CD4-positive, alpha-beta T cell (primary cell): ENCODE measurements around the gene DPAGT1. TPM values are rescaled to one million over a fixed set of nuclear protein-coding genes. Genes with fewer than 3 reads are reported as not detected.
A peak's percentile ranks its signal among the peaks of the same experiment; 100 is the strongest.

Experiments
- ATAC-seq: fragments of 200-7000 bp; cut with Tn5 transposase; one replicate; pipeline ENCODE4 v1.10.0; 2022; ENCODE audit warnings: mild to moderate bottlenecking; ENCODE audit not compliant: poor library complexity
- CTCF ChIA-PET: fragments of 350-600 bp; sonication (Branson Sonifier 250); formaldehyde crosslinking; loops from one replicate; lab custom pipeline; 2021; ENCODE audit warnings: antibody characterized with exemption, inconsistent platforms; lab: Charles Lee
- POLR2A ChIA-PET: fragments of 350-600 bp; sonication (Branson Sonifier 250); formaldehyde crosslinking; loops from one replicate; lab custom pipeline; 2021; ENCODE audit warnings: antibody characterized with exemption, inconsistent platforms; lab: Charles Lee
- DNase-seq, 14 experiments: peaks; one replicate each; pipeline ENCODE4 v3.0.0-alpha.2; 2013 to 2020; ENCODE audit warnings: mixed read lengths in 2 of 14
- H3K27ac ChIP-seq, 2 donors: one replicate each; pipeline versions ENCODE4 v1.5.1 to v1.7.0; 2013; ENCODE audit warnings: low read length in 2 of 2, low read depth in 1 of 2, mild to moderate bottlenecking in 1 of 2
- H3K27me3 ChIP-seq, 2 experiments: 1 replicate in 1 of 2; 2 replicates in 1 of 2; pipeline versions ENCODE4 v1.6.1 to v1.7.0; 2013; ENCODE audit warnings: low read length in 2 of 2, control low read depth in 1 of 2, mild to moderate bottlenecking in 1 of 2, moderate library complexity in 1 of 2; ENCODE audit not compliant: insufficient read depth in 2 of 2, control insufficient read depth in 1 of 2
- H3K36me3 ChIP-seq: one replicate; pipeline ENCODE4 v1.6.1; 2013; ENCODE audit warnings: low read length, control low read depth; ENCODE audit not compliant: insufficient read depth
- H3K4me1 ChIP-seq: one replicate; pipeline ENCODE4 v1.6.1; 2013; ENCODE audit warnings: low read length, control low read depth; ENCODE audit not compliant: insufficient read depth
- H3K4me3 ChIP-seq: one replicate; pipeline ENCODE4 v1.5.1; 2013; ENCODE audit warnings: mild to moderate bottlenecking, low read length, moderate library complexity
- H3K9me3 ChIP-seq, 2 experiments: 1 replicate in 1 of 2; 2 replicates in 1 of 2; pipeline versions ENCODE4 v1.6.1 to v1.7.0; 2013; ENCODE audit warnings: low read length in 2 of 2, mild to moderate bottlenecking in 2 of 2, control low read depth in 1 of 2, moderate library complexity in 1 of 2; ENCODE audit not compliant: control insufficient read depth in 1 of 2, insufficient read depth in 1 of 2
- H3K27ac Mint-ChIP-seq: one replicate; pipeline ENCODE4 v1.8.0; 2020; ENCODE audit warnings: mixed read lengths
- H3K27me3 Mint-ChIP-seq: one replicate; pipeline ENCODE4 v1.8.0; 2021; ENCODE audit warnings: mixed read lengths
- H3K36me3 Mint-ChIP-seq: one replicate; pipeline ENCODE4 v1.8.0; 2021; ENCODE audit warnings: low read depth, mixed read lengths
- H3K4me1 Mint-ChIP-seq: one replicate; pipeline ENCODE4 v1.8.0; 2021; ENCODE audit warnings: low read depth, mixed read lengths
- H3K4me3 Mint-ChIP-seq: one replicate; pipeline ENCODE4 v1.8.0; 2020; ENCODE audit warnings: mild to moderate bottlenecking, mixed read lengths
- H3K9me3 Mint-ChIP-seq: one replicate; pipeline ENCODE4 v1.8.0; 2020; ENCODE audit warnings: mixed read lengths
- intact Hi-C, 2 experiments: fragments of 100-400 bp; cut with DNase I in 1 of 2; cut with micrococcal nuclease in 1 of 2; formaldehyde crosslinking; loops; one replicate each; pipeline versions ENCODE4 v1.15.1 to v1.9.0; 2023 to 2025; cut with DNase I, micrococcal nuclease
- total RNA-seq, 174 experiments: library from RNA in 2 of 174; stranded (reverse) in 2 of 174; gene quantifications; one replicate each; pipeline ENCODE4 v1.2.3 and lab custom pipeline; 2021 to 2026
- TF ChIP-seq, protein P1 (sequence below): fragments of 200-600 bp; IDR thresholded peaks from one replicate; pipeline ENCODE4 v1.8.0; 2022; ENCODE audit warnings: antibody characterized with exemption, mild to moderate bottlenecking

The DPAGT1 gene
- total RNA-seq, 2 experiments from 2014 or later, result 9.5 to 11.7 TPM

DNA sequence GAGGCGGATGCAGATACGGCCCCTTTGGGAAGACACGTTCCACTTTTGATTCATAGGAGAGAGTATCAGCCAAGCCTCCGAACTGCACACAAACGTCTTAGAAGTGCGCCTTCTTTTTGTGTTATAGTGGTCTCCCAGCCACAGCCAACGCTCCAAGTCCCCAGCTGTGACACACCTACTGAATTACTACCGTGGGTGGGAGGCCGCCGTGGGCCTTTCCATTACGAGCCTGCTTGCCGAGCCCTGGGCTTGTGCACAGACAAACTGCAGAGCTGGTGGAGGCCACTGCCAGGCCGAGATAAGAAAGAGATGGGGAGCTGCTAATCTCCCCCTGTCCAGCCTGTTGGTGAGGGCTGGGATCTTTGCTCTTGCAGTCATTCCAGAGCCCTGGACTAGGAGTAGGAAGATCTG lies 16.2 kb downstream of the DPAGT1 start:
- Mint-ChIP-seq H3K27me3 (no peaks in the 10 kb centered on the region), H3K27ac (peak overlapping the region; percentile 88), H3K4me1 (peaks cover 25% of the 10 kb centered on the region), H3K36me3 (peaks cover 37% of the 10 kb centered on the region), H3K4me3 (peak overlapping the region; percentile 92), H3K9me3 (no peaks in the 10 kb centered on the region)
- Histone ChIP-seq H3K36me3 (peaks cover 21% of the 10 kb centered on the region), H3K27ac (peak overlapping the region; percentile 74 to 81), H3K4me3 (peak overlapping the region; percentile 79), H3K9me3 (no peaks in the 10 kb centered on the region), H3K27me3 (no peaks in the 10 kb centered on the region), H3K4me1 (peaks cover 26% of the 10 kb centered on the region)
- ChIA-PET CTCF (interaction anchor here (0.6 to 1.8 kb wide), 4 partner anchors 10 to 55 kb away, joined by 3 to 8 read pairs (median 6); partner anchors contain the start of genes DPAGT1 and VPS11), POLR2A (interaction anchor here (1.4 to 5.5 kb wide), 9 partner anchors 9 to 67 kb away, joined by 3 to 60 read pairs (median 12); partner anchors contain the start of genes C2CD2L, DPAGT1, HINFP and HYOU1)
- TF ChIP-seq, protein P1, sequence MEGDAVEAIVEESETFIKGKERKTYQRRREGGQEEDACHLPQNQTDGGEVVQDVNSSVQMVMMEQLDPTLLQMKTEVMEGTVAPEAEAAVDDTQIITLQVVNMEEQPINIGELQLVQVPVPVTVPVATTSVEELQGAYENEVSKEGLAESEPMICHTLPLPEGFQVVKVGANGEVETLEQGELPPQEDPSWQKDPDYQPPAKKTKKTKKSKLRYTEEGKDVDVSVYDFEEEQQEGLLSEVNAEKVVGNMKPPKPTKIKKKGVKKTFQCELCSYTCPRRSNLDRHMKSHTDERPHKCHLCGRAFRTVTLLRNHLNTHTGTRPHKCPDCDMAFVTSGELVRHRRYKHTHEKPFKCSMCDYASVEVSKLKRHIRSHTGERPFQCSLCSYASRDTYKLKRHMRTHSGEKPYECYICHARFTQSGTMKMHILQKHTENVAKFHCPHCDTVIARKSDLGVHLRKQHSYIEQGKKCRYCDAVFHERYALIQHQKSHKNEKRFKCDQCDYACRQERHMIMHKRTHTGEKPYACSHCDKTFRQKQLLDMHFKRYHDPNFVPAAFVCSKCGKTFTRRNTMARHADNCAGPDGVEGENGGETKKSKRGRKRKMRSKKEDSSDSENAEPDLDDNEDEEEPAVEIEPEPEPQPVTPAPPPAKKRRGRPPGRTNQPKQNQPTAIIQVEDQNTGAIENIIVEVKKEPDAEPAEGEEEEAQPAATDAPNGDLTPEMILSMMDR, result no peak
- intact Hi-C loops, result loop anchor here (1.0 to 5.0 kb wide), 5 partner anchors 9 to 37 kb away; partner anchors contain the start of genes DPAGT1 (in 1 of the 2), HINFP (in 1 of the 2) and HYOU1 (in 1 of the 2)
- no peak for ATAC-seq
- DNase-seq, result peak in 1 of 14 experiments; percentile 41

DNA sequence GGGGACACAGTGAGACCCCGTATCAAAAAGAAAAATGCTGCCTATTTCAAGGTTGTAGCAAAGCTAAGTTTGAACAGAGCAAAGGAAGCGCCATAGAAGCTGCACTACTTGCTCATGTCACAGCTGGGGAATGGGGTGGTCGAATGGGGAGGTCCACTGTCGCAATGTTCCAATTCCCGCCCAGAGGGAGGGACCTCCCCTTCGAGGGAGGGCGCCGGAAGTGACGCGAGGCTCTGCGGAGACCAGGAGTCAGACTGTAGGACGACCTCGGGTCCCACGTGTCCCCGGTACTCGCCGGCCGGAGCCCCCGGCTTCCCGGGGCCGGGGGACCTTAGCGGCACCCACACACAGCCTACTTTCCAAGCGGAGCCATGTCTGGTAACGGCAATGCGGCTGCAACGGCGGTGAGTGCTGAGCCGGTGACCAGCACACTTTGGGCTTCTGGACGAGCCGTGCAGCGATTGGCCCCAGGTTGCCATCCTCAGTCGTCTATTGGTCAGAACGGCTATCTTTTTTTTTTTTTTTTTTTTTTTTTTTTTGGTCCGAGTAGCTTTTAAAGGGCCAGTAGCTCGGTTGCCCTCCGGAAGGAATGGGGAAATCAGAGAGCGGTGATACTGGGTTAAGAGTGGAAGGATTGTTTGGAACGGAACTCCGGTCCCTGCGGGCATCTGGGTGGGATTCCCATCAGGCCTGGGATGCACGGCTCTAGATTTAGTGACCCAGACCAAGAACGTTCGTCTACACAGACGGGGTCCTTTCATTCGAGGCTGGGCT lies 16.8 kb downstream of the DPAGT1 start, which contains the start of gene HMBS:
TSS of gene HMBS (plus strand) at position 219 of the 774 bp plus-strand sequence. CDS start at position 372, 153 bp downstream.
- Histone ChIP-seq H3K36me3 (peaks cover 26% of the 10 kb centered on the region), H3K4me1 (peaks cover 26% of the 10 kb centered on the region), H3K4me3 (peak within 1 kb of the TSS; percentile 79), H3K27me3 (no peaks in the 10 kb centered on the region), H3K27ac (peak within 1 kb of the TSS; percentile 74 to 81), H3K9me3 (no peaks in the 10 kb centered on the region)
- Mint-ChIP-seq H3K4me3 (peak within 1 kb of the TSS; percentile 92), H3K4me1 (peaks cover 25% of the 10 kb centered on the region), H3K27ac (peak within 1 kb of the TSS; percentile 88), H3K36me3 (peaks cover 43% of the 10 kb centered on the region), H3K9me3 (no peaks in the 10 kb centered on the region), H3K27me3 (no peaks in the 10 kb centered on the region)
- TF ChIP-seq, protein P1, result no peak
- DNase-seq (peak; percentile 70 to 96 (median 88)), ATAC-seq (peak; percentile 94)
- ChIA-PET CTCF (interaction anchor here (0.6 to 1.8 kb wide), 6 partner anchors 10 to 55 kb away, joined by 3 to 8 read pairs (median 4); partner anchors contain the start of genes DPAGT1, SLC37A4 and VPS11), POLR2A (interaction anchor here (0.6 to 5.5 kb wide), 11 partner anchors 10 to 137 kb away, joined by 3 to 60 read pairs (median 9); partner anchors contain the start of genes C2CD2L, CENATAC, DPAGT1 and HINFP)
- intact Hi-C loops, result loop anchor here (1.0 to 5.0 kb wide), 6 partner anchors 9 to 37 kb away; partner anchors contain the start of genes DPAGT1 (in 1 of the 2), HINFP (in 1 of the 2), HYOU1 (in 1 of the 2) and VPS11 (in 1 of the 2)

DNA sequence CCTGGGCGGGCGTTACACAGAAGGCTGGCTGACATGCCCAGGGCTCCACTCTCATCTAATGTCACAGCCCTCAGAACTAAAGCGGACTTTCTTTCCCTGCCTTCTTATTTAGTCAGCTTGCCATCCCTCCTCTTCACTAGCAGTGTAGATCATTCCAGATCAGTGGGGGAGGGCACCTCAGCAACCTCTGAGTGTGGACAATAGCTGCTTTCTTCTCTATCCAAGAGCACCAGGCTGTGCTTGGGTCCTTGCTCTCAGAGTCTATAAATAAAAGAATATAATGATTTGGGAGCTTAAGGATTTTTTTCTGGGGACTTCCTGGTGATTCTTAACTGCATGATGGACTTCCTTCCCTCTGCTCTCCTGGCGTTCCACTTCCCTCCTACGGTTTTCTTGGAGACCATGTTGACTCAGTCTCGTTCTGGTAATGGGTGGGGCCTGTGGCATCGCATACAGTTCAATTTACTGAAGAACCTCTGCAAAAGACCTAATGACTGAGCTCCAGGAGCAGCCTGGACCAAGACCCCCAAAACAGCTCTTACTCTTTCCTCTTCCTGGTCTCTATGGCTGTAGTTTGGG lies 19.9 kb downstream of the DPAGT1 start:
- peaks cover 17% of the 10 kb centered on the region for H3K4me1 Mint-ChIP-seq
- H3K4me3 ChIP-seq, result no peak overlapping the region
- H3K4me1 ChIP-seq, result peaks cover 20% of the 10 kb centered on the region
- intact Hi-C loops, result loop anchor here in 1 of 2 experiments (1.0 kb wide), 1 partner anchor 14 kb away; the partner anchor contains the start of gene VPS11
- no peaks in the 10 kb centered on the region for H3K27me3 Mint-ChIP-seq
- CTCF ChIA-PET, result no interaction called here
- H3K27ac Mint-ChIP-seq, result no peak overlapping the region
- no peak overlapping the region for H3K4me3 Mint-ChIP-seq
- no peaks in the 10 kb centered on the region for H3K9me3 ChIP-seq
- no peaks in the 10 kb centered on the region for H3K9me3 Mint-ChIP-seq
- H3K36me3 ChIP-seq, result peaks cover 57% of the 10 kb centered on the region
- no peak for DNase-seq
- POLR2A ChIA-PET, result interaction anchor here (1.2 to 5.5 kb wide), 2 partner anchors 14 to 25 kb away, joined by 3 to 55 read pairs; partner anchors contain the start of genes HYOU1 and VPS11
- no peak for ATAC-seq
- peaks cover 74% of the 10 kb centered on the region for H3K36me3 Mint-ChIP-seq
- TF ChIP-seq, protein P1, result no peak
- no peak overlapping the region for H3K27ac ChIP-seq
- no peaks in the 10 kb centered on the region for H3K27me3 ChIP-seq
